ENCODE data around the gene KIFBP. TPM values are rescaled to one million over a fixed set of nuclear protein-coding genes. Genes with fewer than 3 reads are reported as not detected.
A peak's percentile ranks its signal among the peaks of the same experiment; 100 is the strongest.

The KIFBP gene
- total RNA-seq, 4 donors from 2014 or later = 7.4 to 49.2 (median 30.4) TPM

GRCh38 chr10:68989317-68989990 lies 851 bp downstream of the KIFBP start:
- Histone ChIP-seq H3K4me3 (peak overlapping the region; percentile 77 to 98), H3K36me3 (no peaks in the 10 kb centered on the region), H3K27me3 (no peaks in the 10 kb centered on the region), H3K27ac (peak overlapping the region; percentile 77 to 81), H3K4me1 (peaks cover 3 to 5% of the 10 kb centered on the region in 2 donors), H3K9me3 (no peaks in the 10 kb centered on the region)
- DNase-seq = no peak
- TF ChIP-seq POLR2A (IDR thresholded peaks at IDR 0.05) = no peak
- TF ChIP-seq CTCF (IDR thresholded peaks at IDR 0.05) = no peak
- intact Hi-C loops (cut with DNase I; ENCODE audit: low total_unique reads) = no loop called here

GRCh38 chr10:68992636-68993440 lies 4.2 kb downstream of the KIFBP start:
- Histone ChIP-seq H3K27me3 (no peaks in the 10 kb centered on the region), H3K4me3 (no peak overlapping the region), H3K9me3 (no peaks in the 10 kb centered on the region), H3K27ac (peak overlapping the region; percentile 21 to 46), H3K36me3 (no peaks in the 10 kb centered on the region), H3K4me1 (peaks cover 3 to 5% of the 10 kb centered on the region in 2 donors)
- intact Hi-C loops (cut with DNase I; ENCODE audit: low total_unique reads) = no loop called here
- peak in 1 of 2 donors; percentile 33 for DNase-seq
- TF ChIP-seq CTCF (IDR thresholded peaks at IDR 0.05) (no peak), POLR2A (IDR thresholded peaks at IDR 0.05) (no peak)

- intact Hi-C loops (cut with DNase I; ENCODE audit: low total_unique reads) = no loop called here
- Histone ChIP-seq H3K9me3 (no peaks in the 10 kb centered on the region), H3K36me3 (no peaks in the 10 kb centered on the region), H3K4me1 (peaks cover 0 to 5% of the 10 kb centered on the region in 2 donors), H3K4me3 (no peak overlapping the region), H3K27me3 (no peaks in the 10 kb centered on the region), H3K27ac (no peak overlapping the region)
- DNase-seq = no peak
- TF ChIP-seq POLR2A (IDR thresholded peaks at IDR 0.05) = no peak
- no peak for TF ChIP-seq CTCF (IDR thresholded peaks at IDR 0.05)
Measured at GRCh38 chr10:68997211-68997610, 8.6 kb downstream of the KIFBP start.

- Histone ChIP-seq H3K4me1 (no peaks in the 10 kb centered on the region), H3K9me3 (no peaks in the 10 kb centered on the region), H3K27me3 (no peaks in the 10 kb centered on the region), H3K27ac (no peak overlapping the region), H3K4me3 (no peak overlapping the region), H3K36me3 (no peaks in the 10 kb centered on the region)
- no peak for DNase-seq
- TF ChIP-seq CTCF (IDR thresholded peaks at IDR 0.05) = peak; percentile 22 to 53 (median 40)
- TF ChIP-seq POLR2A (IDR thresholded peaks at IDR 0.05) = no peak
- intact Hi-C loops (cut with DNase I; ENCODE audit: low total_unique reads) = loop anchor here (10.0 kb wide), 1 partner anchor 100 kb away; no protein-coding TSS in a partner anchor
Measured at GRCh38 chr10:69004821-69005220, 16.2 kb downstream of the KIFBP start.

All from uterus (tissue), 4 donors.